ENCODE data around the gene SNX25.

SNX25 gene

GRCh38 chr4:185259719-185260118, 50.3 kb downstream of the SNX25 start:
- Histone ChIP-seq H3K27ac (no peak overlapping the region), H3K4me1 (ENCODE audit: control insufficient read depth in 1 of 2, insufficient read depth in 1 of 2, low read depth in 1 of 2, low read length in 1 of 2) (no peaks in the 10 kb centered on the region), H3K9me3 (no peaks in the 10 kb centered on the region), H3K36me3 (no peaks in the 10 kb centered on the region), H3K27me3 (peaks cover 52% of the 10 kb centered on the region), H3K4me3 (ENCODE audit: low read depth in 1 of 2, low read length in 1 of 2) (no peak overlapping the region)
- no peak for TF ChIP-seq CTCF (IDR thresholded peaks at IDR 0.05)

GRCh38 chr4:185261946-185262345, 52.5 kb downstream of the SNX25 start:
- Histone ChIP-seq H3K4me1 (ENCODE audit: control insufficient read depth in 1 of 2, insufficient read depth in 1 of 2, low read depth in 1 of 2, low read length in 1 of 2) (no peaks in the 10 kb centered on the region), H3K9me3 (no peaks in the 10 kb centered on the region), H3K27me3 (peaks cover 40% of the 10 kb centered on the region), H3K4me3 (ENCODE audit: low read depth in 1 of 2, low read length in 1 of 2) (no peak overlapping the region), H3K36me3 (no peaks in the 10 kb centered on the region), H3K27ac (no peak overlapping the region)
- TF ChIP-seq CTCF (IDR thresholded peaks at IDR 0.05) = no peak

- Histone ChIP-seq H3K4me1 (ENCODE audit: control insufficient read depth in 1 of 2, insufficient read depth in 1 of 2, low read depth in 1 of 2, low read length in 1 of 2) (no peaks in the 10 kb centered on the region), H3K4me3 (ENCODE audit: low read depth in 1 of 2, low read length in 1 of 2) (no peak overlapping the region), H3K27me3 (peaks cover 46% of the 10 kb centered on the region), H3K36me3 (no peaks in the 10 kb centered on the region), H3K9me3 (no peaks in the 10 kb centered on the region), H3K27ac (no peak overlapping the region)
- TF ChIP-seq CTCF (IDR thresholded peaks at IDR 0.05) = no peak
Observed at GRCh38 chr4:185263419-185263818, 54.0 kb downstream of the SNX25 start.

GRCh38 chr4:185265942-185266341, 56.5 kb downstream of the SNX25 start:
- Histone ChIP-seq H3K9me3 (no peaks in the 10 kb centered on the region), H3K36me3 (no peaks in the 10 kb centered on the region), H3K27me3 (peaks cover 60% of the 10 kb centered on the region), H3K27ac (no peak overlapping the region), H3K4me1 (ENCODE audit: control insufficient read depth in 1 of 2, insufficient read depth in 1 of 2, low read depth in 1 of 2, low read length in 1 of 2) (no peaks in the 10 kb centered on the region), H3K4me3 (ENCODE audit: low read depth in 1 of 2, low read length in 1 of 2) (no peak overlapping the region)
- no peak for TF ChIP-seq CTCF (IDR thresholded peaks at IDR 0.05)

- Histone ChIP-seq H3K4me3 (ENCODE audit: low read depth in 1 of 2, low read length in 1 of 2) (no peak overlapping the region), H3K9me3 (no peaks in the 10 kb centered on the region), H3K36me3 (no peaks in the 10 kb centered on the region), H3K4me1 (ENCODE audit: control insufficient read depth in 1 of 2, insufficient read depth in 1 of 2, low read depth in 1 of 2, low read length in 1 of 2) (no peaks in the 10 kb centered on the region), H3K27me3 (peaks cover 65% of the 10 kb centered on the region), H3K27ac (no peak overlapping the region)
- TF ChIP-seq CTCF (IDR thresholded peaks at IDR 0.05) = no peak
Observed at GRCh38 chr4:185269286-185269685, 59.9 kb downstream of the SNX25 start.

GRCh38 chr4:185270037-185270436, 60.6 kb downstream of the SNX25 start:
- Histone ChIP-seq H3K9me3 (no peaks in the 10 kb centered on the region), H3K27me3 (peaks cover 72% of the 10 kb centered on the region), H3K36me3 (no peaks in the 10 kb centered on the region), H3K4me3 (ENCODE audit: low read depth in 1 of 2, low read length in 1 of 2) (no peak overlapping the region), H3K4me1 (ENCODE audit: control insufficient read depth in 1 of 2, insufficient read depth in 1 of 2, low read depth in 1 of 2, low read length in 1 of 2) (no peaks in the 10 kb centered on the region), H3K27ac (no peak overlapping the region)
- no peak for TF ChIP-seq CTCF (IDR thresholded peaks at IDR 0.05)

Data from neutrophil (primary cell).